Forelimb muscle (tissue), 1 donor: ENCODE measurements around the gene ZNF578. TPM values are rescaled to one million over a fixed set of nuclear protein-coding genes. Genes with fewer than 3 reads are reported as not detected.
"Not testable (repeated sequence)": the region's sequence is repeated elsewhere in the genome, so short reads cannot be mapped to it uniquely, and the experiment has no call there.

ENCODE experiments used
- DNase-seq: peaks from one replicate; pipeline ENCODE4 v3.0.0-alpha.2; 2013; ENCODE audit warnings: low read depth
- polyA plus RNA-seq: library from polyadenylated mRNA; unstranded; fragments of 120-200 nt; gene quantifications from one replicate; pipeline ENCODE4 v1.2.1, GENCODE V29; 2013; ENCODE audit not compliant: insufficient read length

Gene ZNF578
- polyA plus RNA-seq, 1 donor, result 2.4 TPM

GRCh38 chr19:52558732-52559445 is 105.5 kb downstream of the ZNF578 start:
- not testable (repeated sequence) for DNase-seq

- not testable (repeated sequence) for DNase-seq
Observed at GRCh38 chr19:52561611-52562010, 108.3 kb downstream of the ZNF578 start.

Other genes with a start within 250 kb of the ZNF578 start
- 10.9 TPM for gene ZNF766, start 184.0 kb upstream of the ZNF578 start, polyA plus RNA-seq
- gene ZNF480, start 156.4 kb upstream of the ZNF578 start, polyA plus RNA-seq, result 9.5 TPM
- 3.3 TPM for gene ZNF610, start 117.3 kb upstream of the ZNF578 start, polyA plus RNA-seq
- gene ZNF880, start 83.6 kb upstream of the ZNF578 start, polyA plus RNA-seq, result 12.5 TPM
- gene ZNF528, start 55.7 kb upstream of the ZNF578 start, polyA plus RNA-seq, result 20.1 TPM
- gene ZNF534, start 24.4 kb upstream of the ZNF578 start, polyA plus RNA-seq, result 0.81 TPM
- 6.5 TPM for gene ZNF808, start 74.1 kb downstream of the ZNF578 start, polyA plus RNA-seq
- 8.6 TPM for gene ZNF701, start 116.7 kb downstream of the ZNF578 start, polyA plus RNA-seq
- gene ZNF83, start 184.8 kb downstream of the ZNF578 start, polyA plus RNA-seq, result 53.9 TPM